Measurements from ENCODE around the gene OSTM1. TPM values are rescaled to one million over a fixed set of nuclear protein-coding genes. Genes with fewer than 3 reads are reported as not detected.

The OSTM1 gene
- polyA plus RNA-seq, 1 of the 3 experiments (the other 2 are of a cell fraction) = 10.1 TPM

DNA sequence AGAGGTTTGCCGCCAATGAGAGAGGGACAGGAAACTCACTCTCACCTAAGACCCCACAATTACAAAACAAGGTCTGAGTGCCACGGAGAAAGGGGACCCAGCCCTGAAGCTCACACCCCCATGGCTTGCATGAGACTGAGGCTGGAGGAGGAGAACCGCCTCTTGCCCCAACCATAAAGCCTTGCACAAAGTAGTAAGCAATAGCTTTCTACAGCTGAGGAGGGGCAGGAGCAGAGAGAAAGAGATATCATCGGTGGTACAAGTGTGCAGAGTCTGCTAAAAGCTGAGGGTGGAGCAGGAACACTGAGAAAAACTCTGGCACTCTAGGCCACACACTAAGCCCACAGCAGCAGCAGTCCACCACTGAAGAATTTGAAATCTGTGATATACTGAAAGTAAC lies 37.7 kb downstream of the OSTM1 start:
- 91% methylated on average over 3 of the region's 4 CpGs for WGBS (ENCODE audit: low lambda C conversion rate)
- POLR2A ChIA-PET = no interaction called here

GRCh38 chr6:108031968-108032367 lies 42.6 kb downstream of the OSTM1 start:
- no peaks in the 10 kb centered on the region for H3K79me2 ChIP-seq (ENCODE audit: insufficient read depth)
- H3K9me3 ChIP-seq = no peaks in the 10 kb centered on the region
- no peak for DNase-seq
- H3F3A ChIP-seq (replicated peaks; ENCODE audit: insufficient read depth) = no peaks in the 10 kb centered on the region
- ChIA-PET POLR2A (no interaction called here), CTCF (interaction anchor here (1.0 kb wide), 1 partner anchor 55 kb away, joined by 3 read pairs; no protein-coding TSS in a partner anchor)
- no peak overlapping the region for H2AFZ ChIP-seq (ENCODE audit: low read depth)
- H3K9me2 ChIP-seq = no peaks in the 10 kb centered on the region
- peaks cover 0 to 4% of the 10 kb centered on the region in 2 experiments; a peak in 1 of 4 replicates for H3K4me1 ChIP-seq (ENCODE audit: control insufficient read depth in 1 of 2, insufficient read depth in 2 of 2, low read depth in 1 of 2, low read length in 1 of 2)
- no peaks in the 10 kb centered on the region for H4K20me1 ChIP-seq (ENCODE audit: insufficient read depth)
- H3K27me3 ChIP-seq (ENCODE audit: insufficient read depth) = no peaks in the 10 kb centered on the region
- TF ChIP-seq FOSL2 (IDR thresholded peaks at IDR 0.05; ENCODE audit: borderline replicate concordance, low read depth) (no peak), TAF1 (IDR thresholded peaks at IDR 0.05; ENCODE audit: borderline replicate concordance, low read depth, low read length) (no peak), SMC3 (IDR thresholded peaks at IDR 0.05; ENCODE audit: low read depth, low read length) (no peak), USF2 (IDR thresholded peaks at IDR 0.05; ENCODE audit: borderline replicate concordance, low read depth, low read length) (no peak), JUND (IDR thresholded peaks at IDR 0.05) (no peak), GABPA (IDR thresholded peaks at IDR 0.05; ENCODE audit: low read depth) (no peak), TCF12 (IDR thresholded peaks at IDR 0.05) (no peak), RFX5 (IDR thresholded peaks at IDR 0.05; ENCODE audit: low read length) (no peak), TEAD4 (IDR thresholded peaks at IDR 0.05; ENCODE audit: borderline replicate concordance, insufficient read depth) (no peak), RCOR1 (IDR thresholded peaks at IDR 0.05; ENCODE audit: low read length) (no peak), EZH2phosphoT487 (IDR thresholded peaks at IDR 0.05; ENCODE audit: borderline replicate concordance, low read depth) (no peak), PBX3 (IDR thresholded peaks at IDR 0.05) (no peak), NFIC (IDR thresholded peaks at IDR 0.05; ENCODE audit: borderline replicate concordance) (no peak), EP300 (IDR thresholded peaks at IDR 0.05; ENCODE audit: borderline replicate concordance in 1 of 2, low read depth in 1 of 2, low read length in 1 of 2) (no peak), MXI1 (IDR thresholded peaks at IDR 0.05; ENCODE audit: low read depth, low read length) (no peak)
- TF ChIP-seq, protein P1, sequence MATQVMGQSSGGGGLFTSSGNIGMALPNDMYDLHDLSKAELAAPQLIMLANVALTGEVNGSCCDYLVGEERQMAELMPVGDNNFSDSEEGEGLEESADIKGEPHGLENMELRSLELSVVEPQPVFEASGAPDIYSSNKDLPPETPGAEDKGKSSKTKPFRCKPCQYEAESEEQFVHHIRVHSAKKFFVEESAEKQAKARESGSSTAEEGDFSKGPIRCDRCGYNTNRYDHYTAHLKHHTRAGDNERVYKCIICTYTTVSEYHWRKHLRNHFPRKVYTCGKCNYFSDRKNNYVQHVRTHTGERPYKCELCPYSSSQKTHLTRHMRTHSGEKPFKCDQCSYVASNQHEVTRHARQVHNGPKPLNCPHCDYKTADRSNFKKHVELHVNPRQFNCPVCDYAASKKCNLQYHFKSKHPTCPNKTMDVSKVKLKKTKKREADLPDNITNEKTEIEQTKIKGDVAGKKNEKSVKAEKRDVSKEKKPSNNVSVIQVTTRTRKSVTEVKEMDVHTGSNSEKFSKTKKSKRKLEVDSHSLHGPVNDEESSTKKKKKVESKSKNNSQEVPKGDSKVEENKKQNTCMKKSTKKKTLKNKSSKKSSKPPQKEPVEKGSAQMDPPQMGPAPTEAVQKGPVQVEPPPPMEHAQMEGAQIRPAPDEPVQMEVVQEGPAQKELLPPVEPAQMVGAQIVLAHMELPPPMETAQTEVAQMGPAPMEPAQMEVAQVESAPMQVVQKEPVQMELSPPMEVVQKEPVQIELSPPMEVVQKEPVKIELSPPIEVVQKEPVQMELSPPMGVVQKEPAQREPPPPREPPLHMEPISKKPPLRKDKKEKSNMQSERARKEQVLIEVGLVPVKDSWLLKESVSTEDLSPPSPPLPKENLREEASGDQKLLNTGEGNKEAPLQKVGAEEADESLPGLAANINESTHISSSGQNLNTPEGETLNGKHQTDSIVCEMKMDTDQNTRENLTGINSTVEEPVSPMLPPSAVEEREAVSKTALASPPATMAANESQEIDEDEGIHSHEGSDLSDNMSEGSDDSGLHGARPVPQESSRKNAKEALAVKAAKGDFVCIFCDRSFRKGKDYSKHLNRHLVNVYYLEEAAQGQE (IDR thresholded peaks at IDR 0.05; ENCODE audit: low read depth, low read length) = no peak
- no peak overlapping the region for H3K27ac ChIP-seq (ENCODE audit: low read depth in 2 of 2, low read length in 1 of 2)
- no peak overlapping the region for H3K4me3 ChIP-seq (ENCODE audit: low read depth in 2 of 2, low read length in 1 of 2)
- no peak overlapping the region for H3K9ac ChIP-seq
- peaks cover 2 to 7% of the 10 kb centered on the region in 2 experiments for H3K36me3 ChIP-seq (replicated peaks in 1 of 2; ENCODE audit: control insufficient read depth in 1 of 2, insufficient read depth in 2 of 2, low read length in 1 of 2)
- H3K4me2 ChIP-seq = no peak overlapping the region
- 96% methylated on average over 7 of the region's 10 CpGs for WGBS (ENCODE audit: low lambda C conversion rate)

More for the DNA sequence above, 37.7 kb downstream of the OSTM1 start:
- no peaks in the 10 kb centered on the region for H4K20me1 ChIP-seq (ENCODE audit: insufficient read depth)
- H3K27me3 ChIP-seq (ENCODE audit: insufficient read depth) = no peaks in the 10 kb centered on the region
- no peak overlapping the region for H2AFZ ChIP-seq (ENCODE audit: low read depth)
- peaks cover 12 to 24% of the 10 kb centered on the region in 2 experiments for H3K36me3 ChIP-seq (replicated peaks in 1 of 2; ENCODE audit: control insufficient read depth in 1 of 2, insufficient read depth in 2 of 2, low read length in 1 of 2)
- no peak overlapping the region for H3K4me2 ChIP-seq
- TF ChIP-seq ELF1 (IDR thresholded peaks at IDR 0.05) (no peak), RXRA (IDR thresholded peaks at IDR 0.05; ENCODE audit: borderline replicate concordance, low read depth) (no peak), GABPA (IDR thresholded peaks at IDR 0.05; ENCODE audit: low read depth) (no peak), PBX3 (IDR thresholded peaks at IDR 0.05) (no peak), TAF1 (IDR thresholded peaks at IDR 0.05; ENCODE audit: borderline replicate concordance, low read depth, low read length) (no peak), CHD2 (IDR thresholded peaks at IDR 0.05; ENCODE audit: low read length, partially characterized antibody) (no peak)
- no peaks in the 10 kb centered on the region for H3K9me3 ChIP-seq
- H3F3A ChIP-seq (replicated peaks; ENCODE audit: insufficient read depth) = no peaks in the 10 kb centered on the region
- H3K4me1 ChIP-seq (ENCODE audit: control insufficient read depth in 1 of 2, insufficient read depth in 2 of 2, low read depth in 1 of 2, low read length in 1 of 2) = no peaks in the 10 kb centered on the region
- CTCF ChIA-PET = interaction anchor here (1.8 kb wide), 1 partner anchor 13 kb away, joined by 9 read pairs; no protein-coding TSS in a partner anchor
- no peaks in the 10 kb centered on the region for H3K79me2 ChIP-seq (ENCODE audit: insufficient read depth)
- no peak overlapping the region for H3K9ac ChIP-seq
- H3K4me3 ChIP-seq (ENCODE audit: low read depth in 2 of 2, low read length in 1 of 2) = no peak overlapping the region
- no peak for DNase-seq
- H3K9me2 ChIP-seq = no peaks in the 10 kb centered on the region
- H3K27ac ChIP-seq (ENCODE audit: low read depth in 2 of 2, low read length in 1 of 2) = no peak overlapping the region

All from SK-N-SH (cell line).